NB4 (cell line): ENCODE results near the gene DOCK2.

ENCODE experiments used
- POLR2A ChIP-seq: IDR thresholded peaks from 2 replicates; pipeline ENCODE4 v1.6.1; 2011; ENCODE audit warnings: mild to moderate bottlenecking; ENCODE audit not compliant: insufficient read length; ENCODE audit errors: extremely low read depth
- TF ChIP-seq, protein P1 (sequence below): IDR thresholded peaks from one replicate; pipeline ENCODE4 v1.5.1; 2012; ENCODE audit warnings: low read depth, low read length
- TF ChIP-seq, protein P2 (sequence below): IDR thresholded peaks from 2 replicates; pipeline ENCODE4 v1.6.1; 2011; ENCODE audit warnings: low read depth, low read length

GRCh38 chr5:169650701-169651331, 13.7 kb downstream of the DOCK2 start:
- TF ChIP-seq, protein P1, sequence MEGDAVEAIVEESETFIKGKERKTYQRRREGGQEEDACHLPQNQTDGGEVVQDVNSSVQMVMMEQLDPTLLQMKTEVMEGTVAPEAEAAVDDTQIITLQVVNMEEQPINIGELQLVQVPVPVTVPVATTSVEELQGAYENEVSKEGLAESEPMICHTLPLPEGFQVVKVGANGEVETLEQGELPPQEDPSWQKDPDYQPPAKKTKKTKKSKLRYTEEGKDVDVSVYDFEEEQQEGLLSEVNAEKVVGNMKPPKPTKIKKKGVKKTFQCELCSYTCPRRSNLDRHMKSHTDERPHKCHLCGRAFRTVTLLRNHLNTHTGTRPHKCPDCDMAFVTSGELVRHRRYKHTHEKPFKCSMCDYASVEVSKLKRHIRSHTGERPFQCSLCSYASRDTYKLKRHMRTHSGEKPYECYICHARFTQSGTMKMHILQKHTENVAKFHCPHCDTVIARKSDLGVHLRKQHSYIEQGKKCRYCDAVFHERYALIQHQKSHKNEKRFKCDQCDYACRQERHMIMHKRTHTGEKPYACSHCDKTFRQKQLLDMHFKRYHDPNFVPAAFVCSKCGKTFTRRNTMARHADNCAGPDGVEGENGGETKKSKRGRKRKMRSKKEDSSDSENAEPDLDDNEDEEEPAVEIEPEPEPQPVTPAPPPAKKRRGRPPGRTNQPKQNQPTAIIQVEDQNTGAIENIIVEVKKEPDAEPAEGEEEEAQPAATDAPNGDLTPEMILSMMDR: no peak
- no peak for TF ChIP-seq POLR2A
- TF ChIP-seq, protein P2, sequence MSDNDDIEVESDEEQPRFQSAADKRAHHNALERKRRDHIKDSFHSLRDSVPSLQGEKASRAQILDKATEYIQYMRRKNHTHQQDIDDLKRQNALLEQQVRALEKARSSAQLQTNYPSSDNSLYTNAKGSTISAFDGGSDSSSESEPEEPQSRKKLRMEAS: no peak
